HUES48 (cell line): ENCODE measurements around the gene CXCL3.

ENCODE experiments used
- H3K27ac ChIP-seq: one replicate; pipeline ENCODE4 v1.7.0; 2013; ENCODE audit warnings: low read depth, low read length, inconsistent platforms
- H3K27me3 ChIP-seq: 2 replicates; pipeline ENCODE4 v1.6.1; 2013; ENCODE audit warnings: mild to moderate bottlenecking, low read length; ENCODE audit not compliant: control insufficient read depth, insufficient read depth
- H3K36me3 ChIP-seq: 2 replicates; pipeline ENCODE4 v1.6.1; 2013; ENCODE audit warnings: low read length; ENCODE audit not compliant: control insufficient read depth, insufficient read depth
- H3K4me1 ChIP-seq: 2 replicates; pipeline ENCODE4 v1.6.1; 2013; ENCODE audit warnings: mild to moderate bottlenecking, low read length; ENCODE audit not compliant: control insufficient read depth, insufficient read depth
- H3K4me3 ChIP-seq: 2 replicates; pipeline ENCODE4 v1.5.1; 2013; ENCODE audit warnings: mild to moderate bottlenecking, low read depth, low read length
- H3K9ac ChIP-seq: 2 replicates; pipeline ENCODE4 v1.6.1; 2013; ENCODE audit warnings: mild to moderate bottlenecking, low read depth, low read length, moderate library complexity
- H3K9me3 ChIP-seq: 2 replicates; pipeline ENCODE4 v1.6.1; 2013; ENCODE audit warnings: low read length; ENCODE audit not compliant: control insufficient read depth, insufficient read depth

The CXCL3 gene

GRCh38 chr4:74066232-74066631 lies 27.7 kb upstream of the CXCL3 start:
- H3K9me3 ChIP-seq: peaks cover 21% of the 10 kb centered on the region

GRCh38 chr4:74065115-74065642 lies 26.7 kb upstream of the CXCL3 start:
- Histone ChIP-seq H3K9me3 (peaks cover 21% of the 10 kb centered on the region), H3K36me3 (no peaks in the 10 kb centered on the region), H3K4me3 (no peak overlapping the region), H3K27ac (no peak overlapping the region), H3K4me1 (peaks cover 5% of the 10 kb centered on the region), H3K27me3 (no peaks in the 10 kb centered on the region), H3K9ac (no peak overlapping the region)

More at GRCh38 chr4:74066232-74066631, 27.7 kb upstream of the CXCL3 start:
- no peak overlapping the region for H3K27ac ChIP-seq
- no peak overlapping the region for H3K9ac ChIP-seq
- H3K36me3 ChIP-seq: no peaks in the 10 kb centered on the region
- H3K27me3 ChIP-seq: no peaks in the 10 kb centered on the region
- no peak overlapping the region for H3K4me3 ChIP-seq
- H3K4me1 ChIP-seq: peaks cover 5% of the 10 kb centered on the region

GRCh38 chr4:74063859-74064258 lies 25.4 kb upstream of the CXCL3 start:
- H3K4me1 ChIP-seq: peaks cover 5% of the 10 kb centered on the region
- no peak overlapping the region for H3K4me3 ChIP-seq
- no peak overlapping the region for H3K27ac ChIP-seq
- no peaks in the 10 kb centered on the region for H3K27me3 ChIP-seq
- peaks cover 15% of the 10 kb centered on the region for H3K9me3 ChIP-seq
- no peak overlapping the region for H3K9ac ChIP-seq
- no peaks in the 10 kb centered on the region for H3K36me3 ChIP-seq

GRCh38 chr4:74062953-74063352 lies 24.5 kb upstream of the CXCL3 start:
- no peak overlapping the region for H3K9ac ChIP-seq
- peaks cover 6% of the 10 kb centered on the region for H3K9me3 ChIP-seq
- no peaks in the 10 kb centered on the region for H3K36me3 ChIP-seq
- no peak overlapping the region for H3K4me3 ChIP-seq
- no peaks in the 10 kb centered on the region for H3K27me3 ChIP-seq
- H3K27ac ChIP-seq: no peak overlapping the region
- H3K4me1 ChIP-seq: peaks cover 5% of the 10 kb centered on the region

GRCh38 chr4:74061430-74061829 lies 22.9 kb upstream of the CXCL3 start:
- Histone ChIP-seq H3K27ac (no peak overlapping the region), H3K9me3 (no peaks in the 10 kb centered on the region), H3K9ac (no peak overlapping the region), H3K4me3 (no peak overlapping the region), H3K27me3 (no peaks in the 10 kb centered on the region), H3K4me1 (peaks cover 13% of the 10 kb centered on the region), H3K36me3 (no peaks in the 10 kb centered on the region)

GRCh38 chr4:74059161-74059829 lies 20.8 kb upstream of the CXCL3 start:
- Histone ChIP-seq H3K9ac (no peak overlapping the region), H3K9me3 (no peaks in the 10 kb centered on the region), H3K27ac (no peak overlapping the region), H3K36me3 (no peaks in the 10 kb centered on the region), H3K27me3 (no peaks in the 10 kb centered on the region), H3K4me1 (0 out of 2 replicates have a peak, but pooled peaks cover 14% of the 10 kb centered on the region), H3K4me3 (no peak overlapping the region)

GRCh38 chr4:74058048-74058651 lies 19.7 kb upstream of the CXCL3 start:
- no peak overlapping the region for H3K27ac ChIP-seq
- H3K4me1 ChIP-seq: 0 out of 2 replicates have a peak, but pooled peaks cover 14% of the 10 kb centered on the region
- H3K4me3 ChIP-seq: no peak overlapping the region
- no peaks in the 10 kb centered on the region for H3K36me3 ChIP-seq
- H3K9me3 ChIP-seq: no peaks in the 10 kb centered on the region
- no peak overlapping the region for H3K9ac ChIP-seq
- no peaks in the 10 kb centered on the region for H3K27me3 ChIP-seq

GRCh38 chr4:74057588-74057987 lies 19.1 kb upstream of the CXCL3 start:
- Histone ChIP-seq H3K36me3 (no peaks in the 10 kb centered on the region), H3K27ac (no peak overlapping the region), H3K4me3 (no peak overlapping the region), H3K9me3 (no peaks in the 10 kb centered on the region), H3K9ac (no peak overlapping the region), H3K4me1 (0 out of 2 replicates have a peak, but pooled peaks cover 14% of the 10 kb centered on the region), H3K27me3 (no peaks in the 10 kb centered on the region)

GRCh38 chr4:74056858-74057562 lies 18.5 kb upstream of the CXCL3 start:
- no peaks in the 10 kb centered on the region for H3K36me3 ChIP-seq
- no peak overlapping the region for H3K27ac ChIP-seq
- no peak overlapping the region for H3K4me3 ChIP-seq
- H3K9me3 ChIP-seq: no peaks in the 10 kb centered on the region
- no peak overlapping the region for H3K9ac ChIP-seq
- 0 out of 2 replicates have a peak, but pooled peaks cover 14% of the 10 kb centered on the region for H3K4me1 ChIP-seq
- no peaks in the 10 kb centered on the region for H3K27me3 ChIP-seq

GRCh38 chr4:74056114-74056857 lies 17.8 kb upstream of the CXCL3 start:
- H3K36me3 ChIP-seq: no peaks in the 10 kb centered on the region
- H3K27me3 ChIP-seq: no peaks in the 10 kb centered on the region
- H3K27ac ChIP-seq: no peak overlapping the region
- H3K4me3 ChIP-seq: no peak overlapping the region
- 0 out of 2 replicates have a peak, but pooled peaks cover 14% of the 10 kb centered on the region for H3K4me1 ChIP-seq
- no peak overlapping the region for H3K9ac ChIP-seq
- H3K9me3 ChIP-seq: no peaks in the 10 kb centered on the region
